Testis (tissue), 3 donors: Measurements from ENCODE around the gene ZFAND6. TPM values are rescaled to one million over a fixed set of nuclear protein-coding genes. Genes with fewer than 3 reads are reported as not detected.

Experiments used
- DNase-seq: peaks from one replicate; pipeline ENCODE4 v3.0.0-alpha.2; 2019
- H3K27ac ChIP-seq, 2 donors: fragments of 200-600 bp; sonication (generic); one replicate each; pipeline ENCODE4 v1.5.1; 2019
- H3K27me3 ChIP-seq: fragments of 200-600 bp; sonication (generic); one replicate; pipeline ENCODE4 v1.5.1; 2019
- H3K36me3 ChIP-seq: fragments of 200-600 bp; sonication (generic); one replicate; pipeline ENCODE4 v1.5.1; 2017; ENCODE audit warnings: low read depth; ENCODE audit errors: missing control alignments
- H3K4me1 ChIP-seq: fragments of 200-600 bp; sonication (generic); one replicate; pipeline ENCODE4 v1.5.1; 2019
- H3K4me3 ChIP-seq, 2 donors: fragments of 200-600 bp; sonication (generic); one replicate each; pipeline ENCODE4 v1.5.1; 2017 to 2019
- H3K9me3 ChIP-seq: fragments of 200-600 bp; sonication (generic); one replicate; pipeline ENCODE4 v1.5.1; 2017
- POLR2A ChIP-seq: fragments of 450-650 bp; IDR thresholded peaks from one replicate; pipeline ENCODE4 v1.6.1; 2017; ENCODE audit warnings: antibody characterized with exemption, mild to moderate bottlenecking, moderate library complexity
- WGBS, 2 donors: methylation state at CpG; one replicate each; pipeline ENCODE4 v1.1.5; 2018; 5-methylcytosine and 5-hydroxymethylcytosine counted together
- intact Hi-C: fragments of 100-400 bp; cut with DNase I; formaldehyde crosslinking; loops from one replicate; pipeline ENCODE4 v1.15.1; 2023; ENCODE audit warnings: low total_unique reads
- polyA plus RNA-seq: library from polyadenylated mRNA; stranded (reverse); fragments of 350-450 nt; fragmentation: Illumina TruSeq; extraction: RNeasy Lipid Tissue Mini Kit (QIAGEN cat#74804); gene quantifications from one replicate; pipeline ENCODE4 v1.2.3, GENCODE V29; 2014; ENCODE audit warnings: low read depth, low replicate concordance; ENCODE audit not compliant: insufficient read depth
- total RNA-seq, 2 donors: library from RNA; depleted of rRNA; stranded (reverse); fragments of >200 nt; gene quantifications; one replicate each; pipeline ENCODE4 v1.2.3, GENCODE V29; 2016
- TF ChIP-seq, protein P1 (sequence below), 3 experiments: fragments of 450-650 bp in 2 of 3; fragments of 200-600 bp in 1 of 3; sonication (generic) in 1 of 3; IDR thresholded peaks; one replicate each; pipeline ENCODE4 v1.5.1; 2016 to 2019; ENCODE audit warnings: antibody characterized with exemption in 3 of 3, mild to moderate bottlenecking in 2 of 3, moderate library complexity in 1 of 3

ZFAND6 gene
- total and polyA plus RNA-seq, 3 donors from 2014 or later = 220 to 255 (median 251) TPM

GRCh38 chr15:80175436-80175835 is 116.0 kb downstream of the ZFAND6 start:
- intact Hi-C loops = no loop called here
- Histone ChIP-seq H3K9me3 (no peaks in the 10 kb centered on the region), H3K27ac (no peak overlapping the region), H3K36me3 (no peaks in the 10 kb centered on the region), H3K27me3 (no peaks in the 10 kb centered on the region), H3K4me1 (peaks cover 12% of the 10 kb centered on the region), H3K4me3 (no peak overlapping the region)
- 94 to 100% methylated on average over 2 to 9 of the region's 9 CpGs for WGBS, 2 donors
- DNase-seq = no peak
- TF ChIP-seq POLR2A = no peak
- TF ChIP-seq, protein P1, sequence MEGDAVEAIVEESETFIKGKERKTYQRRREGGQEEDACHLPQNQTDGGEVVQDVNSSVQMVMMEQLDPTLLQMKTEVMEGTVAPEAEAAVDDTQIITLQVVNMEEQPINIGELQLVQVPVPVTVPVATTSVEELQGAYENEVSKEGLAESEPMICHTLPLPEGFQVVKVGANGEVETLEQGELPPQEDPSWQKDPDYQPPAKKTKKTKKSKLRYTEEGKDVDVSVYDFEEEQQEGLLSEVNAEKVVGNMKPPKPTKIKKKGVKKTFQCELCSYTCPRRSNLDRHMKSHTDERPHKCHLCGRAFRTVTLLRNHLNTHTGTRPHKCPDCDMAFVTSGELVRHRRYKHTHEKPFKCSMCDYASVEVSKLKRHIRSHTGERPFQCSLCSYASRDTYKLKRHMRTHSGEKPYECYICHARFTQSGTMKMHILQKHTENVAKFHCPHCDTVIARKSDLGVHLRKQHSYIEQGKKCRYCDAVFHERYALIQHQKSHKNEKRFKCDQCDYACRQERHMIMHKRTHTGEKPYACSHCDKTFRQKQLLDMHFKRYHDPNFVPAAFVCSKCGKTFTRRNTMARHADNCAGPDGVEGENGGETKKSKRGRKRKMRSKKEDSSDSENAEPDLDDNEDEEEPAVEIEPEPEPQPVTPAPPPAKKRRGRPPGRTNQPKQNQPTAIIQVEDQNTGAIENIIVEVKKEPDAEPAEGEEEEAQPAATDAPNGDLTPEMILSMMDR (IDR thresholded peaks at IDR 0.05) = no peak

GRCh38 chr15:80176443-80176842 is 117.0 kb downstream of the ZFAND6 start:
- intact Hi-C loops = no loop called here
- no peak for TF ChIP-seq POLR2A
- TF ChIP-seq, protein P1 (IDR thresholded peaks at IDR 0.05) = no peak
- peaks cover 12% of the 10 kb centered on the region for H3K4me1 ChIP-seq
- H3K36me3 ChIP-seq = no peaks in the 10 kb centered on the region
- DNase-seq = no peak
- H3K27ac ChIP-seq = no peak overlapping the region
- WGBS, 2 donors = 48 to 56% methylated on average over 5 to 6 of the region's 6 CpGs
- H3K9me3 ChIP-seq = no peaks in the 10 kb centered on the region
- H3K27me3 ChIP-seq = no peaks in the 10 kb centered on the region
- H3K4me3 ChIP-seq = no peak overlapping the region

DNA sequence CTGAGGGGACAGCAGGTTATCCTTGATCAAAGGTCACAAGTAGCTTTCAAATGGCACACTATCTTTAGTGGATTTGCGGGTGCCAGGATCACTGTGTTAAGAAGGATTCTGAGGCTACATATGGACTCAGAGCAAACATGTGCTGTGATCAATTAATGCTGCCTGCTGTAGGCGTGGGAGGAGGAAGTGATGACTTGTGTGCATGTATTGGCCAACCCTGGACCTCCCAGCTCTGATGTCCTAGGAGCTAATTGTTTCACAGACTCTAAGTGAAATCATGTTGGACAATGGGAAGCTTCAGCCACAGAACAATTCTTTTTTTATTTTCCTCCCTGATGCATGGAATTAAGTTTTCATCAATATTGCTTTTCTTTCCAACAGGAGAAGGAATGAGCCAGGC is 117.7 kb downstream of the ZFAND6 start:
- TF ChIP-seq, protein P1 (IDR thresholded peaks at IDR 0.05) = no peak
- TF ChIP-seq POLR2A = no peak
- no peaks in the 10 kb centered on the region for H3K27me3 ChIP-seq
- 93 to 94% methylated on average over 2 of the region's 2 CpGs for WGBS, 2 donors
- H3K4me1 ChIP-seq = peaks cover 12% of the 10 kb centered on the region
- no peak for DNase-seq
- no peak overlapping the region for H3K4me3 ChIP-seq
- no peak overlapping the region for H3K27ac ChIP-seq
- intact Hi-C loops = no loop called here
- no peaks in the 10 kb centered on the region for H3K36me3 ChIP-seq
- no peaks in the 10 kb centered on the region for H3K9me3 ChIP-seq

- WGBS, 2 donors = 90 to 92% methylated on average over 13 to 17 of the region's 17 CpGs
- intact Hi-C loops = no loop called here
- Histone ChIP-seq H3K4me1 (peaks cover 7% of the 10 kb centered on the region), H3K36me3 (no peaks in the 10 kb centered on the region), H3K27me3 (no peaks in the 10 kb centered on the region), H3K4me3 (no peak overlapping the region), H3K9me3 (no peaks in the 10 kb centered on the region), H3K27ac (no peak overlapping the region)
- no peak for DNase-seq
- no peak for TF ChIP-seq POLR2A
- TF ChIP-seq, protein P1 (IDR thresholded peaks at IDR 0.05) = no peak
Measured at GRCh38 chr15:80179025-80179759, 119.7 kb downstream of the ZFAND6 start.

- intact Hi-C loops = no loop called here
- Histone ChIP-seq H3K27me3 (no peaks in the 10 kb centered on the region), H3K4me1 (no peaks in the 10 kb centered on the region), H3K36me3 (no peaks in the 10 kb centered on the region), H3K27ac (no peak overlapping the region), H3K9me3 (no peaks in the 10 kb centered on the region), H3K4me3 (no peak overlapping the region)
- DNase-seq = no peak
- no peak for TF ChIP-seq POLR2A
- TF ChIP-seq, protein P1 (IDR thresholded peaks at IDR 0.05) = no peak
- 82 to 91% methylated on average over 9 to 16 of the region's 16 CpGs for WGBS, 2 donors
Measured at GRCh38 chr15:80179935-80180334, 120.5 kb downstream of the ZFAND6 start.
